Measurements from ENCODE around the gene RNU6-9.

DNA sequence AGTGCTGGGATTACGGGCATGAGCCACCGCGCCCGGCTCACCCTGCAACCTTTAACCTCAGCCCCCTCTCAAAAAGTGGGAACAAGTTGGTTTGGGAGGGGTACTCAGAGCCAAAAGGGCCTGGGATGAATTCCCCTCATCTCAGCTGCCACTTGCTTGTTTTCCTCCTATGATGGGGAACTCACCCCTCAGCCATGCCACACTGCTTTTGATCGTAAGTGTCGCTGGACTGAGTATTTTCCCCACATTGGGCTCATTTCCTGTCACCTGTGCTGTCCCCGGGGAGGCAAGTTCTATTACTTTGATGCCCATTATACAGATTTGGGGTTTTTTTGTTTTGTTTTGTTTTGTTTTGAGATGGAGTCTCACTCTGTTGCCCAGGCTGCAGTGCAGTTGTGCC lies 13.2 kb downstream of the RNU6-9 start:
- TF ChIP-seq, protein P1, sequence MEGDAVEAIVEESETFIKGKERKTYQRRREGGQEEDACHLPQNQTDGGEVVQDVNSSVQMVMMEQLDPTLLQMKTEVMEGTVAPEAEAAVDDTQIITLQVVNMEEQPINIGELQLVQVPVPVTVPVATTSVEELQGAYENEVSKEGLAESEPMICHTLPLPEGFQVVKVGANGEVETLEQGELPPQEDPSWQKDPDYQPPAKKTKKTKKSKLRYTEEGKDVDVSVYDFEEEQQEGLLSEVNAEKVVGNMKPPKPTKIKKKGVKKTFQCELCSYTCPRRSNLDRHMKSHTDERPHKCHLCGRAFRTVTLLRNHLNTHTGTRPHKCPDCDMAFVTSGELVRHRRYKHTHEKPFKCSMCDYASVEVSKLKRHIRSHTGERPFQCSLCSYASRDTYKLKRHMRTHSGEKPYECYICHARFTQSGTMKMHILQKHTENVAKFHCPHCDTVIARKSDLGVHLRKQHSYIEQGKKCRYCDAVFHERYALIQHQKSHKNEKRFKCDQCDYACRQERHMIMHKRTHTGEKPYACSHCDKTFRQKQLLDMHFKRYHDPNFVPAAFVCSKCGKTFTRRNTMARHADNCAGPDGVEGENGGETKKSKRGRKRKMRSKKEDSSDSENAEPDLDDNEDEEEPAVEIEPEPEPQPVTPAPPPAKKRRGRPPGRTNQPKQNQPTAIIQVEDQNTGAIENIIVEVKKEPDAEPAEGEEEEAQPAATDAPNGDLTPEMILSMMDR (IDR thresholded peaks at IDR 0.05): no peak
- TF ChIP-seq POLR2A (IDR thresholded peaks at IDR 0.05): no peak

Data from tibial nerve (tissue), 3 donors.